CD4-positive, alpha-beta memory T cell (primary cell): ENCODE results near the gene IL6. TPM values are rescaled to one million over a fixed set of nuclear protein-coding genes. Genes with fewer than 3 reads are reported as not detected.

ENCODE experiments used
- CTCF ChIA-PET: fragments of 350-600 bp; sonication (Branson Sonifier 250); formaldehyde crosslinking; loops from one replicate; lab custom pipeline; 2021; ENCODE audit warnings: inconsistent platforms; ENCODE audit not compliant: partially characterized antibody; lab: Charles Lee
- POLR2A ChIA-PET: fragments of 350-600 bp; sonication (Branson Sonifier 250); formaldehyde crosslinking; loops from one replicate; lab custom pipeline; 2021; ENCODE audit not compliant: partially characterized antibody; lab: Charles Lee
- DNase-seq, 5 donors: peaks; one replicate each; pipeline versions ENCODE4 v3.0.0 to v3.0.0-alpha.2; 2020 to 2022; ENCODE audit warnings: mixed read lengths in 1 of 5
- H3K27ac ChIP-seq: one replicate; pipeline ENCODE4 v1.7.0; 2013; ENCODE audit warnings: low read depth, low read length
- H3K27me3 ChIP-seq: 2 replicates; pipeline ENCODE4 v1.7.0; 2013; ENCODE audit warnings: mild to moderate bottlenecking, low read length, moderate library complexity; ENCODE audit not compliant: insufficient read depth
- H3K36me3 ChIP-seq: 2 replicates; pipeline ENCODE4 v1.7.0; 2013; ENCODE audit warnings: mild to moderate bottlenecking, low read length, moderate library complexity; ENCODE audit not compliant: insufficient read depth
- H3K4me1 ChIP-seq: 2 replicates; pipeline ENCODE4 v1.7.0; 2013; ENCODE audit warnings: mild to moderate bottlenecking, low read length, moderate library complexity; ENCODE audit not compliant: insufficient read depth
- H3K4me3 ChIP-seq, 2 donors: one replicate each; pipeline ENCODE4 v1.7.0; 2013; ENCODE audit warnings: low read length in 2 of 2, mild to moderate bottlenecking in 1 of 2
- H3K9me3 ChIP-seq, 2 donors: one replicate each; pipeline ENCODE4 v1.7.0; 2013; ENCODE audit warnings: low read length in 2 of 2, control low read depth in 1 of 2; ENCODE audit not compliant: control insufficient read depth in 1 of 2
- H3K27ac Mint-ChIP-seq, 7 donors: one replicate each; pipeline ENCODE4 v1.8.0; 2020 to 2021; ENCODE audit warnings: mixed read lengths in 7 of 7, mild to moderate bottlenecking in 6 of 7, inconsistent platforms in 3 of 7, moderate library complexity in 3 of 7
- H3K27me3 Mint-ChIP-seq, 2 donors: one replicate each; pipeline ENCODE4 v1.8.0; 2020 to 2021; ENCODE audit warnings: mixed read lengths in 2 of 2
- H3K36me3 Mint-ChIP-seq, 2 donors: one replicate each; pipeline ENCODE4 v1.8.0; 2020 to 2021; ENCODE audit warnings: mixed read lengths in 2 of 2, inconsistent platforms in 1 of 2, mild to moderate bottlenecking in 1 of 2
- H3K4me1 Mint-ChIP-seq, 4 donors: one replicate each; pipeline ENCODE4 v1.8.0; 2020 to 2021; ENCODE audit warnings: mixed read lengths in 4 of 4, mild to moderate bottlenecking in 1 of 4
- H3K4me3 Mint-ChIP-seq, 8 donors: one replicate each; pipeline ENCODE4 v1.8.0; 2020 to 2021; ENCODE audit warnings: mixed read lengths in 8 of 8, mild to moderate bottlenecking in 7 of 8, moderate library complexity in 6 of 8, inconsistent platforms in 3 of 8
- H3K9me3 Mint-ChIP-seq, 8 donors: one replicate each; pipeline ENCODE4 v1.8.0; 2020 to 2021; ENCODE audit warnings: mixed read lengths in 8 of 8, mild to moderate bottlenecking in 5 of 8, inconsistent platforms in 3 of 8, moderate library complexity in 1 of 8
- intact Hi-C: fragments of 100-400 bp; cut with micrococcal nuclease; formaldehyde crosslinking; loops from one replicate; pipeline ENCODE4 v1.15.1; 2023
- polyA plus RNA-seq, 2 donors: library from polyadenylated mRNA; unstranded; fragments of 300-500 nt; fragmentation: Illumina TruSeq; gene quantifications; one replicate each; pipeline ENCODE4 v1.2.3, GENCODE V29; 2021
- total RNA-seq, 2 experiments: library from RNA; stranded (reverse); gene quantifications; one replicate each; pipeline ENCODE4 v1.2.3, GENCODE V29; 2021

The IL6 gene
- total and polyA plus RNA-seq, 4 experiments from 2014 or later, result not detected

- Mint-ChIP-seq H3K4me1 (peaks cover 4 to 11% (median 10%) of the 10 kb centered on the region in 4 donors), H3K27ac (peak overlapping the region in 1 of 7 donors; percentile 33), H3K9me3 (peaks cover 0 to 3% (median 0%) of the 10 kb centered on the region in 8 donors), H3K27me3 (peaks cover 10 to 23% of the 10 kb centered on the region in 2 donors), H3K36me3 (no peaks in the 10 kb centered on the region), H3K4me3 (peak overlapping the region in 5 of 8 donors; percentile 13 to 43 (median 32))
- no peak overlapping the region for H3K27ac ChIP-seq
- H3K36me3 ChIP-seq, result no peaks in the 10 kb centered on the region
- no peak for DNase-seq
- peaks cover 10% of the 10 kb centered on the region for H3K4me1 ChIP-seq
- CTCF ChIA-PET, result interaction anchor here (1.5 kb wide), 1 partner anchor 170 kb away, joined by 4 read pairs; no protein-coding TSS in a partner anchor
- POLR2A ChIA-PET, result no interaction called here
- no peaks in the 10 kb centered on the region for H3K9me3 ChIP-seq
- H3K27me3 ChIP-seq, result peaks cover 5% of the 10 kb centered on the region
- no peak overlapping the region for H3K4me3 ChIP-seq
- intact Hi-C loops, result no loop called here
Measured at GRCh38 chr7:22730921-22731654, 4.1 kb downstream of the IL6 start.

GRCh38 chr7:22731766-22732165, 4.8 kb downstream of the IL6 start:
- ChIA-PET POLR2A (no interaction called here), CTCF (interaction anchor here (1.3 to 1.5 kb wide), 2 partner anchors 169 to 171 kb away, joined by 3 to 4 read pairs; no protein-coding TSS in a partner anchor)
- H3K4me1 Mint-ChIP-seq, result peaks cover 3 to 8% (median 6%) of the 10 kb centered on the region in 4 donors
- no peak overlapping the region for H3K27ac Mint-ChIP-seq
- peaks cover 15 to 22% of the 10 kb centered on the region in 2 donors for H3K27me3 Mint-ChIP-seq
- Histone ChIP-seq H3K27me3 (peaks cover 5% of the 10 kb centered on the region), H3K9me3 (no peaks in the 10 kb centered on the region), H3K4me3 (no peak overlapping the region), H3K36me3 (no peaks in the 10 kb centered on the region), H3K27ac (no peak overlapping the region), H3K4me1 (peaks cover 4% of the 10 kb centered on the region)
- H3K4me3 Mint-ChIP-seq, result no peak overlapping the region
- H3K9me3 Mint-ChIP-seq, result peaks cover 0 to 9% (median 3%) of the 10 kb centered on the region in 8 donors
- no peak for DNase-seq
- H3K36me3 Mint-ChIP-seq, result no peaks in the 10 kb centered on the region
- intact Hi-C loops, result no loop called here

- Histone ChIP-seq H3K4me3 (no peak overlapping the region), H3K27ac (no peak overlapping the region), H3K36me3 (no peaks in the 10 kb centered on the region), H3K4me1 (no peaks in the 10 kb centered on the region), H3K27me3 (peaks cover 5% of the 10 kb centered on the region), H3K9me3 (no peaks in the 10 kb centered on the region)
- CTCF ChIA-PET, result interaction anchor here (1.0 to 1.5 kb wide), 3 partner anchors 170 to 323 kb away, joined by 3 to 4 read pairs (median 3); no protein-coding TSS in a partner anchor
- Mint-ChIP-seq H3K4me1 (peaks cover 0 to 6% (median 4%) of the 10 kb centered on the region in 4 donors), H3K36me3 (no peaks in the 10 kb centered on the region), H3K4me3 (no peak overlapping the region), H3K27ac (no peak overlapping the region), H3K27me3 (peaks cover 21 to 30% of the 10 kb centered on the region in 2 donors), H3K9me3 (peaks cover 0 to 12% (median 9%) of the 10 kb centered on the region in 8 donors)
- POLR2A ChIA-PET, result no interaction called here
- intact Hi-C loops, result no loop called here
- no peak for DNase-seq
Measured at GRCh38 chr7:22732556-22733126, 5.6 kb downstream of the IL6 start.

- intact Hi-C loops, result no loop called here
- no peaks in the 10 kb centered on the region for H3K36me3 Mint-ChIP-seq
- no peak overlapping the region for H3K27ac Mint-ChIP-seq
Measured at GRCh38 chr7:22733761-22734160, 6.8 kb downstream of the IL6 start.

GRCh38 chr7:22743014-22743413, 16.0 kb downstream of the IL6 start:
- H3K9me3 ChIP-seq, result no peaks in the 10 kb centered on the region
- no peak for DNase-seq
- ChIA-PET CTCF (interaction anchor here (1.4 kb wide), 1 partner anchor 40 kb away, joined by 4 read pairs; no protein-coding TSS in a partner anchor), POLR2A (no interaction called here)
- H3K27ac ChIP-seq, result no peak overlapping the region
- H3K4me1 ChIP-seq, result no peaks in the 10 kb centered on the region
- H3K36me3 Mint-ChIP-seq, result no peaks in the 10 kb centered on the region
- no peaks in the 10 kb centered on the region for H3K27me3 ChIP-seq
- H3K4me1 Mint-ChIP-seq, result no peaks in the 10 kb centered on the region
- no peak overlapping the region for H3K27ac Mint-ChIP-seq
- H3K36me3 ChIP-seq, result no peaks in the 10 kb centered on the region
- peaks cover 2 to 3% of the 10 kb centered on the region in 2 donors for H3K27me3 Mint-ChIP-seq
- intact Hi-C loops, result no loop called here
- no peak overlapping the region for H3K4me3 ChIP-seq
- H3K9me3 Mint-ChIP-seq, result no peaks in the 10 kb centered on the region
- H3K4me3 Mint-ChIP-seq, result no peak overlapping the region

More at GRCh38 chr7:22733761-22734160, 6.8 kb downstream of the IL6 start:
- Histone ChIP-seq H3K27me3 (peaks cover 5% of the 10 kb centered on the region), H3K4me3 (no peak overlapping the region), H3K9me3 (no peaks in the 10 kb centered on the region), H3K4me1 (no peaks in the 10 kb centered on the region), H3K27ac (no peak overlapping the region), H3K36me3 (no peaks in the 10 kb centered on the region)
- Mint-ChIP-seq H3K4me3 (no peak overlapping the region), H3K27me3 (peaks cover 22 to 31% of the 10 kb centered on the region in 2 donors), H3K9me3 (peaks cover 0 to 14% (median 9%) of the 10 kb centered on the region in 8 donors), H3K4me1 (peaks cover 0 to 4% (median 4%) of the 10 kb centered on the region in 4 donors)
- ChIA-PET POLR2A (no interaction called here), CTCF (interaction anchor here (0.8 to 1.9 kb wide), 2 partner anchors 25 to 173 kb away, joined by 3 to 5 read pairs; no protein-coding TSS in a partner anchor)
- DNase-seq, result no peak

GRCh38 chr7:22751341-22751740, 24.3 kb downstream of the IL6 start:
- Mint-ChIP-seq H3K4me1 (no peaks in the 10 kb centered on the region), H3K9me3 (peaks cover 0 to 8% (median 2%) of the 10 kb centered on the region in 8 donors), H3K36me3 (peaks cover 0 to 3% of the 10 kb centered on the region in 2 donors), H3K27ac (no peak overlapping the region), H3K4me3 (no peak overlapping the region), H3K27me3 (peaks cover 9 to 14% of the 10 kb centered on the region in 2 donors)
- H3K27ac ChIP-seq, result no peak overlapping the region
- POLR2A ChIA-PET, result no interaction called here
- intact Hi-C loops, result no loop called here
- no peaks in the 10 kb centered on the region for H3K27me3 ChIP-seq
- no peak for DNase-seq
- CTCF ChIA-PET, result interaction anchor here (1.3 to 1.5 kb wide), 2 partner anchors 26 to 31 kb away, joined by 3 to 4 read pairs; no protein-coding TSS in a partner anchor
- no peaks in the 10 kb centered on the region for H3K36me3 ChIP-seq
- no peak overlapping the region for H3K4me3 ChIP-seq
- no peaks in the 10 kb centered on the region for H3K9me3 ChIP-seq
- H3K4me1 ChIP-seq, result no peaks in the 10 kb centered on the region
